Loucy (cell line): ENCODE results near the gene PAX2.
"Not testable (repeated sequence)": the region's sequence is repeated elsewhere in the genome, so short reads cannot be mapped to it uniquely, and the experiment has no call there.

Experiments
- CTCF ChIP-seq: fragments of 200-600 bp; sonication (generic); conservative IDR thresholded peaks from 2 replicates; pipeline ENCODE4 v1.5.1; 2014; ENCODE audit warnings: mild to moderate bottlenecking, antibody characterized with exemption, low read length
- EZH2phosphoT487 ChIP-seq: fragments of 200-600 bp; IDR thresholded peaks from 2 replicates; pipeline ENCODE4 v1.6.1; 2018; ENCODE audit warnings: antibody characterized with exemption, mild to moderate bottlenecking, moderate library complexity, borderline replicate concordance

GRCh38 chr10:100701704-100702103, 43.7 kb upstream of the PAX2 start:
- not testable (repeated sequence) for TF ChIP-seq CTCF, EZH2phosphoT487
